Measurements from ENCODE around the gene RHBDF2. TPM values are rescaled to one million over a fixed set of nuclear protein-coding genes. Genes with fewer than 3 reads are reported as not detected.
A peak's percentile ranks its signal among the peaks of the same experiment; 100 is the strongest.

RHBDF2 gene
- total RNA-seq, 1 donor from 2014 or later = 17.5 TPM

GRCh38 chr17:76492123-76492988, 8.9 kb downstream of the RHBDF2 start:
- Mint-ChIP-seq H3K36me3 (ENCODE audit: unreplicated experiment) (peaks cover 3% of the 10 kb centered on the region), H3K9me3 (ENCODE audit: unreplicated experiment) (no peaks in the 10 kb centered on the region), H3K4me3 (ENCODE audit: unreplicated experiment) (peak overlapping the region; percentile 54), H3K27me3 (ENCODE audit: unreplicated experiment) (no peaks in the 10 kb centered on the region), H3K27ac (ENCODE audit: unreplicated experiment) (peak overlapping the region; percentile 95), H3K4me1 (ENCODE audit: unreplicated experiment) (peaks cover 36% of the 10 kb centered on the region)
- no peak for DNase-seq (ENCODE audit: extremely low spot score, unreplicated experiment)
- TF ChIP-seq CTCF (IDR thresholded peaks at IDR 0.05) = no peak

DNA sequence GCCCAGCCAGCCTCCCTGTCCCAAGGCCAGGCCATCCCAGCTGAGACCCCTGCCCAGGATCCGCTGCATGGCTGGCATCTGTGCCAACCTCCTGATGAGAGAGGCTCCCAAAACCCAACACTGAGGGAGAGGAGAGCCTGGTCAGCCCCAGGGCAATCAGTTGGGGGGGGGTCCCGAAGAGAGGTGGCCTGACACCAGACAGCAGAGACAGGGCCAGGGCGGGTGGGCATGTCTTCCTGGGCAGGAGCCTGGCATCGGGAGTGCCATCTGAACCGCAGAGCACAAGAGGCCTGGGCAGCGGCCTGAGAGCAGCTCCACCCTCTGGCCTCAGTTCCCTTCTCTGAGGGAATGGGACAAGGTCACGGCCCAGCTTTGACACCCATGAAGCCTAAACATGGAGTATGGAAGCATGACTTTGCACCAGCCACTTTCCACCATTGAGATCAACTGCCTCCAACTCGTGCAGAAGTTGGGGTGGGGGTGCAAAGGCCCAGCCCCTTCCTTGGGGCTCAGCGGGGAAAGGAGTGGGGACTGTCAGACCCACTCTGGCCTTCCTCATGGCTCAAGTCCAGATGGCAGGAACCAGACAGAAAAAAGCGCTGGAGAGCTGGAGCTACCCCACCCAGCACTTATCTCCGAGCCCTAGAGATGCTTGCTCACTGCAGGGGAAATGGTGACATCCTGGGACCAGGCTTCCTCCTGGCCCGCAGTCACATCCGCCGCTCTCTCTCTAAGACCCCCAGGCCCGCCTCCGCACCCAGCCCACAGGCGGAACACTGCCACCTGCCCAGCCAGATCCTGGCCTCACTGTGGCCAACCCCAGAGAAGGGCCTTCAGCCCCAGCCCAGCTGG, 9.7 kb downstream of the RHBDF2 start:
- peaks cover 30% of the 10 kb centered on the region for H3K4me1 Mint-ChIP-seq (ENCODE audit: unreplicated experiment)
- H3K9me3 Mint-ChIP-seq (ENCODE audit: unreplicated experiment) = no peaks in the 10 kb centered on the region
- no peaks in the 10 kb centered on the region for H3K27me3 Mint-ChIP-seq (ENCODE audit: unreplicated experiment)
- no peak for DNase-seq (ENCODE audit: extremely low spot score, unreplicated experiment)
- H3K27ac Mint-ChIP-seq (ENCODE audit: unreplicated experiment) = peak overlapping the region; percentile 52
- peaks cover 3% of the 10 kb centered on the region for H3K36me3 Mint-ChIP-seq (ENCODE audit: unreplicated experiment)
- TF ChIP-seq CTCF (IDR thresholded peaks at IDR 0.05) = no peak
- no peak overlapping the region for H3K4me3 Mint-ChIP-seq (ENCODE audit: unreplicated experiment)

GRCh38 chr17:76490112-76490710, 11.0 kb downstream of the RHBDF2 start:
- no peak for TF ChIP-seq CTCF (IDR thresholded peaks at IDR 0.05)
- no peak overlapping the region for H3K4me3 Mint-ChIP-seq (ENCODE audit: unreplicated experiment)
- H3K27ac Mint-ChIP-seq (ENCODE audit: unreplicated experiment) = no peak overlapping the region
- H3K36me3 Mint-ChIP-seq (ENCODE audit: unreplicated experiment) = peaks cover 3% of the 10 kb centered on the region
- no peaks in the 10 kb centered on the region for H3K9me3 Mint-ChIP-seq (ENCODE audit: unreplicated experiment)
- H3K4me1 Mint-ChIP-seq (ENCODE audit: unreplicated experiment) = peaks cover 29% of the 10 kb centered on the region
- no peaks in the 10 kb centered on the region for H3K27me3 Mint-ChIP-seq (ENCODE audit: unreplicated experiment)
- no peak for DNase-seq (ENCODE audit: extremely low spot score, unreplicated experiment)

DNA sequence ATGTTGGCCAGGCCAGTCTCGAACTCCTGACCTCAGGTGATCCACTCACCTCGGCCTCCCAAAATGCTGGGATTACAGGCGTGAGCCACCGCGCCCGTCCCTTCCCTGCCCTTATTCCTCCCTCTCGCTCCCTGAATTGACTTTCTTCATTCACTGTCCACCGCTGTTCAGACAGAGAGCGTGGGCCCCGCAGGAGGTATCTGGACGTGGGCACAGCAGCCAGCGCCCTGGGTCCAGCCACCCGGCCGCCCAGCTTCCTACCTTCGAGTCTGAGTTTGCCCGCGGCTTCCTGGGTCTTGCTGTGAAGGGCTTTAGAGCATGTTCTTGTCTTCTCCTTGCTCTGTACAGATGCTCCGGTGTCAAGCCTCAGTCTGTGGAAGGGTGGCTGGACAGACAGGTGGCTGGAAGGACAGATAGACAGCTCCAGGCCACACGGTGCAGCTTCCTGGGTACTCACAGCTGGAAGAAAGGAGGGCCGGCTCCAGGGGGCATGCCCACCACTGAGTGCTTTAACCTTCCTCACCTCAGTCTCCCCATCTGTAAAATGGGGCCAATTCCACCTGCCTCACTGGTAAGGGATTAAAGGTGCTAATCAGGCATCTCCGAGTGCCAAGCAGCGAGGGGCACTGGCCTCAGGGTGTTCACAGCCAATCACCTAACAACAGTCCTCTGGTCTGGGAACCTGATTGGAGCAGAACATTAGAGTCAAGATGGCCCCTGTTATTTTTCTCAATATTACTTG, 13.6 kb downstream of the RHBDF2 start:
- H3K9me3 Mint-ChIP-seq (ENCODE audit: unreplicated experiment) = no peaks in the 10 kb centered on the region
- DNase-seq (ENCODE audit: extremely low spot score, unreplicated experiment) = no peak
- peaks cover 3% of the 10 kb centered on the region for H3K36me3 Mint-ChIP-seq (ENCODE audit: unreplicated experiment)
- TF ChIP-seq CTCF (IDR thresholded peaks at IDR 0.05) = no peak
- no peaks in the 10 kb centered on the region for H3K27me3 Mint-ChIP-seq (ENCODE audit: unreplicated experiment)
- no peak overlapping the region for H3K4me3 Mint-ChIP-seq (ENCODE audit: unreplicated experiment)
- H3K4me1 Mint-ChIP-seq (ENCODE audit: unreplicated experiment) = peaks cover 13% of the 10 kb centered on the region
- no peak overlapping the region for H3K27ac Mint-ChIP-seq (ENCODE audit: unreplicated experiment)
